HG02852 (cell line): Measurements from ENCODE around the gene FANCC.
"Not testable (repeated sequence)": the region's sequence is repeated elsewhere in the genome, so short reads cannot be mapped to it uniquely, and the experiment has no call there.

Experiments
- ATAC-seq: cut with Tn5 transposase; IDR thresholded peaks from one replicate; pipeline ENCODE4 v1.9.1; 2021; ENCODE audit warnings: mild to moderate bottlenecking, moderate library complexity; ENCODE audit not compliant: unreplicated experiment

The FANCC gene

GRCh38 chr9:95330720-95331404, 13.4 kb upstream of the FANCC start:
- no peak for ATAC-seq

- not testable (repeated sequence) for ATAC-seq
Observed at GRCh38 chr9:95329061-95329460, 11.6 kb upstream of the FANCC start.

DNA sequence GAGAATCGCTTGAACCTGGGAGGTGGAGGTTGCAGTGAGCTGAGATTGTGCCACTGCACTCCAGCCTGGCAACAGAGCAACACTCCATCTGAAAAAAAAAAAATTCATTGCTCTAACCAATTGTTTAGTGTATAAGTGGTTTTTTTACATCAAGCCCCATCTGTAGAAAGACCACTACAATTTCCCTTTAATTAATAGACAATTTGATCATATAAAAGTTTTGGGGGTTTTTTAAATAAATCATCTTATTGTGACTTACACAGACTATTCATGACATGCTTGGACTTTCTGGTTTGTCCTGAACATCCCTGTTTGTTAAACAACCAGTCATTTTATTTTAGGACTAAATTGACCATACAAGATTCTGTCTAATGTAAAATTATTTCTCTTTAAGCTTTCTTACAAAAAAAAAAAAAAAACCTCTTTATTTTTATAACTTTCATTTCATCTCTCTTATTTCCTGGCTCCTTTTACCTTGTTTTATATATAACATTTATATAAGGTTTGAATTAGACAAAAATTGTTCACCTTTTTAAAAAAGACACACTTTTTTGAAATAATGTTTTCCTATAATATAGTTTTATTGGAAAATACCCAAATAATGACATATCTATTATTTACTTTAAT, 9.8 kb upstream of the FANCC start:
- no peak for ATAC-seq

DNA sequence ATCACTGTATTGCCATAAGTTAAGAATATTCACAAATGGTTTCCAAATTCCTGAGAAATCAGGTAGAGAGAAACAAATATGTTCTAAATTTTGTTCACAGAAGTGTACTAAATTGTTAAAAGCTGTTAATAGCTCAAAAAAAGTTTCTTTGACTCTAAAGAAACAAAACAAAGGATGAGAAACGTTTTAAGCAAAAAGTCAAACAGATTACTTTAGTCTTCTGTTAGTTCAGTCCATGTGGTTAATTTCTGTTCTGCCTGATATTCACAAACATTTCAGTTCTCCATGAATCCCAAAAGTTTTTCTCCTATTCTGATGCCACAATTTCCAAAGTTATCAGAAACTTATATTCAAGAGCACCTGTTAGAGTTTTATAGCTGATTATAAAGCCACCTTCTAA, 7.7 kb upstream of the FANCC start:
- no peak for ATAC-seq

DNA sequence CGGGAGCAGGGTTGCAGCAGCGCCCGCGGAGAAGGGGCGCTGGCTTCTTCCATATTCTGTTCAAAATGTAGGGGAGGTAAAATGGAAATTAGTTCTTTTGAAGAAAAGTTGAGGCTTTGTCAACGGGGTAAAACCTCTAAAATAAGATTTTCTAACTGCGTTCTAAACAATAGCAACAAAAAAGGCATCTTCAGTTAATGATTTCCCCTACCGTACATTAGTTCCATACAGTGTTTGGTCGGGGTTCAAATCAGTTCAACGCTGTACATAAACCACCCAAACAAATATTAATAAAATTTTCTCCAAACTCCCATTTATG, 343 bp upstream of the FANCC start:
- no peak for ATAC-seq

GRCh38 chr9:95316794-95317118, 753 bp downstream of the FANCC start:
- peak; percentile 43 for ATAC-seq

- ATAC-seq = no peak
Observed at GRCh38 chr9:95316274-95316673, 1.2 kb downstream of the FANCC start.

DNA sequence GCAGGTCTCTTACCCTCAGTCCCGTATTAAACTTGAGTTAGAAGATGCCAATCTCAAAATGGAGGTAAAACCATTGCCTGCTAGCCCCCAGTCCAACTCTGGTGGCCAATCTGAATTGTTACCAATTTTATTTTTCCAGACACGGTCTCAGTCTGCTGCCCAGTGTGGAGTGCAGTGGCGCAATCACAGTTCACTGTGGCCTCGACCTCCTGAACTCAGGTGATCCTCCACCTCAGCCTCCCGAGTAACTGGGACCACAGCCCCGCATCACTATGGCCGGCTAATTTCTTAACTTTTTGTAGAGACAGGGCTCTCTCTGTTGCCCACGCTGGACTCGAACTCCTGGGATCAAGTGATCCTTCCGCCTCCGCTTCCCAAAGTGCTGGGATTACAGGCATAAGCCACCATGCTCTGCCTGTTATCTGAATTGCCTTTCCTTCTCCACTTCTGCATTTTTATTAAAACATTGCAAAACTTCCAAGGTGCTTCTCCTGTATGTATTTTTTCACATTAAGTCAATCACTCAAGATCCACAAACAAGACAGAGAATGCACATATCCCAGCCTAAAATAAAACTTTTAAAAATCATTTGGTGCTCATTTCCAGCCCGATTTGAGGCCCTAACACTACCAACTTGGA, 2.3 kb downstream of the FANCC start:
- no peak for ATAC-seq

DNA sequence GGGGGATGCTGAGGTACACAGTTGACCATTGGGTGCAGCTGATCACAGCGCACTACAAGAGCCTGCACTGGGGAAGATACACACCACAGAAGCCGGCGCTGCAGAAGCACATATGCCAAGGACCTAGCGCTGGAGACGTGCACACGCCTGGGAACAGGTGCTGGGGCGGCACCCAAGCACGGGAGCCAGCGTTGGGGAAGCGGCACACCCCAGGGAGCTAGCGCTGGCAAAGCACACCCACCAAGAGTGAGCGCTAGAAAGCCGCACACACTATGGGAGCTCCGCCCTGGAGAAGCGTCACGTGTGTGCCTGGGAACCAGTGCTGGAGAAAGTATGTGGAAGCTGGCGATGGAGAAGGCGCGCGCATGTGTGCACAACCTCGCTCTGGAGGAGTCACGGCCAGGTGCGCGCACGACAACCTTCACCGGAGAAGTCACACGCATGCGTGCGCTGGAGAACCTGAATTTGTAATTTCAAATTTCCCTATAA, 4.5 kb downstream of the FANCC start:
- no peak for ATAC-seq

GRCh38 chr9:95311961-95312360, 5.5 kb downstream of the FANCC start:
- ATAC-seq = no peak

DNA sequence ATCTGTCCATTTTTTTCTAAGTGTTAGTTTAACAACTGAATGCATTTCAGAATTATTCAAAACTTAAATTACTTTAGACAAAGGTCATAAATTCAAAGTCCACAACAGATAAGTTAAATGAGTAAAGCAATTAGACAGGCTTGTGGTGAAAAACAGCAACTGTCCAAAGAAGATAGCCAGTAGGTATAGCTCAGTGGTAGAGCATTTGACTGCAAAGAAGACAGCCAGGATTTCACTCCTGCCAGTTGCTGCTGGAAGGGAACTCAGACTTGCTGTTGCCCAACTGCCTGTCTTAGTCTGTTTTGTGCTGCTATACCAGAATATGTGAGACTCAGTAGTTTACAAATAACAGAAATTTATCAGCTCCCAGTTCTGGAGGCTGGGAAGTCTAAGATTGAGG, 10.0 kb downstream of the FANCC start:
- no peak for ATAC-seq

GRCh38 chr9:95306819-95307218, 10.7 kb downstream of the FANCC start:
- no peak for ATAC-seq

GRCh38 chr9:95305770-95306492, 11.6 kb downstream of the FANCC start:
- no peak for ATAC-seq

- no peak for ATAC-seq
Observed at GRCh38 chr9:95302479-95302878, 15.0 kb downstream of the FANCC start.

- ATAC-seq = no peak
Observed at GRCh38 chr9:95297760-95298159, 19.7 kb downstream of the FANCC start.

DNA sequence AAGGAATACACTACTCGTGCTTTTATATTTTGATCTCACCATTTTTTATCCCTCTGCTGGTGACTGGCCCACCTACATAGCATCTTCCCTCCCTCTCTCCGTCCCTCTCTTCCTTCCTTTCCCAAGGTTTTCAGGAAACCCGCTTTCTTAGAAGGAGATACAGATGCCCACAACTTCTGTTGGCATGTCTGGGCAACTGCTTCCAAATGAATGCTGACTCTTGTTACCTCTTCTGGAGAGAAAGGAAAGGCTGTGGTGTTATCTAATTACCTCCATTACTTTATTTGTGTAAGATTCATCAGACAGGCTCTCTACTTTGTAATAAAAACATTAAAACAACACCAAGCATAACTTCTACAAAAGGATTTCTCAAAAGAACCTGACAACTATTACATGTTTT, 20.2 kb downstream of the FANCC start:
- no peak for ATAC-seq

GRCh38 chr9:95296761-95297160, 20.7 kb downstream of the FANCC start:
- no peak for ATAC-seq

- ATAC-seq = not testable (repeated sequence)
Observed at GRCh38 chr9:95293296-95293695, 24.2 kb downstream of the FANCC start.

GRCh38 chr9:95292226-95292625, 25.3 kb downstream of the FANCC start:
- no peak for ATAC-seq

DNA sequence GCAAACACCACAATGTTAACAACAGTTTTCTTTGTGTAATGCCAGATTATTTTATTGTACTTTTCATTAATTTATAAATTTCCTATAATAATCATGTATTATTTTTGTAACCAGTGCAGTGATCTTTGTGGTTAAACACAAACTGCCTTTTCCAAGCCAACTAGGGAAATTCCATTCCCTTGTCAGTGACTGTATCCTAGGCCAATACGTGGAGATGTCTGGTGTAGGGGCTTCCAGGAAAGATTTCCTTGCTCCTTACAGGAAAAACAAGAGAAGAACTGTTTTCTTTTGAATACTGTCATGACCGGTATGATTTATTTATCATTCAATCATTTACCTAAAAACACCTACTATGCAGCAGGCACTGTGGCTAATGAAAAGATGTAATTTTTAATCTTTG, 31.4 kb downstream of the FANCC start:
- no peak for ATAC-seq

GRCh38 chr9:95285307-95285706, 32.2 kb downstream of the FANCC start:
- no peak for ATAC-seq
